ENCODE results near the gene MYT1. TPM values are rescaled to one million over a fixed set of nuclear protein-coding genes. Genes with fewer than 3 reads are reported as not detected.

The MYT1 gene
- total and polyA plus RNA-seq, 5 experiments from 2014 or later, result not detected

- DNase-seq (no peak), ATAC-seq (no peak)
- POLR2A ChIA-PET, result no interaction called here
- Mint-ChIP-seq H3K9me3 (no peaks in the 10 kb centered on the region), H3K4me3 (no peak overlapping the region), H3K27me3 (peaks cover 0 to 11% (median 1%) of the 10 kb centered on the region in 5 donors), H3K27ac (no peak overlapping the region), H3K36me3 (no peaks in the 10 kb centered on the region), H3K4me1 (peaks cover 0 to 5% (median under 1%) of the 10 kb centered on the region in 4 donors)
Measured at GRCh38 chr20:64151633-64152530, 12.4 kb upstream of the MYT1 start.

DNA sequence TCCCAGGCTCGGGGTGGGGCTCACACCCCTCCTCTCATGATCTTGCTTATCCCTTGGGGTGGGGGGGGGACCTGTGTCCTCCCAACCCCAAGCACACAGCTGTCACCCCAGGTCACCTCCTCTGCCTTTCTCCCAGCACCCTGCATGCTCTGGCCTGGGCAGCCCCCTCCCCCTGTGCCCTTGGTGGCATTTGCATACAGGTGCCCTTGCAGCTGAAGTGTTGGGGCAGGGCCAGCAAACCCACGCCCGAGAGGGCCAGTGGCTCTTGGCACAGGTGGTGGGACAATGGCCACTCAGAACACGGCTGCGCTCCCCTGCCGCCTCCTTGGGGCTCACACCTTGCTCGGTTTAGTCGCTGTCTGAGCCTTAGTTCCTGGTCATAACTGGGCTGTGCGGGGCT is 11.3 kb upstream of the MYT1 start:
- no peak overlapping the region for H3K27ac Mint-ChIP-seq
- ATAC-seq, result no peak
- H3K27me3 Mint-ChIP-seq, result peaks cover 0 to 7% (median 1%) of the 10 kb centered on the region in 5 donors

GRCh38 chr20:64153410-64153809 is 10.8 kb upstream of the MYT1 start:
- peak overlapping the region in 1 of 10 donors; percentile 12 for H3K27ac Mint-ChIP-seq

More for the DNA sequence above, 11.3 kb upstream of the MYT1 start:
- peaks cover 0 to 5% (median under 1%) of the 10 kb centered on the region in 4 donors for H3K4me1 Mint-ChIP-seq
- DNase-seq, result no peak
- no peaks in the 10 kb centered on the region for H3K36me3 Mint-ChIP-seq
- POLR2A ChIA-PET, result no interaction called here
- no peaks in the 10 kb centered on the region for H3K9me3 Mint-ChIP-seq
- H3K4me3 Mint-ChIP-seq, result no peak overlapping the region

GRCh38 chr20:64153861-64154589 is 10.2 kb upstream of the MYT1 start:
- Mint-ChIP-seq H3K27ac (no peak overlapping the region), H3K9me3 (no peaks in the 10 kb centered on the region), H3K27me3 (peaks cover 1 to 7% (median 4%) of the 10 kb centered on the region in 5 donors), H3K4me3 (peak overlapping the region in 1 of 10 donors; percentile 21), H3K4me1 (peaks cover 0 to 8% (median under 1%) of the 10 kb centered on the region in 4 donors), H3K36me3 (no peaks in the 10 kb centered on the region)
- POLR2A ChIA-PET, result no interaction called here
- DNase-seq (no peak), ATAC-seq (no peak)

More at GRCh38 chr20:64153410-64153809, 10.8 kb upstream of the MYT1 start:
- Mint-ChIP-seq H3K27me3 (peaks cover 0 to 4% (median 1%) of the 10 kb centered on the region in 5 donors), H3K4me3 (peak overlapping the region in 1 of 10 donors; percentile 21), H3K9me3 (no peaks in the 10 kb centered on the region), H3K4me1 (peaks cover 0 to 5% (median under 1%) of the 10 kb centered on the region in 4 donors), H3K36me3 (no peaks in the 10 kb centered on the region)
- ATAC-seq (no peak), DNase-seq (no peak)
- POLR2A ChIA-PET, result no interaction called here

DNA sequence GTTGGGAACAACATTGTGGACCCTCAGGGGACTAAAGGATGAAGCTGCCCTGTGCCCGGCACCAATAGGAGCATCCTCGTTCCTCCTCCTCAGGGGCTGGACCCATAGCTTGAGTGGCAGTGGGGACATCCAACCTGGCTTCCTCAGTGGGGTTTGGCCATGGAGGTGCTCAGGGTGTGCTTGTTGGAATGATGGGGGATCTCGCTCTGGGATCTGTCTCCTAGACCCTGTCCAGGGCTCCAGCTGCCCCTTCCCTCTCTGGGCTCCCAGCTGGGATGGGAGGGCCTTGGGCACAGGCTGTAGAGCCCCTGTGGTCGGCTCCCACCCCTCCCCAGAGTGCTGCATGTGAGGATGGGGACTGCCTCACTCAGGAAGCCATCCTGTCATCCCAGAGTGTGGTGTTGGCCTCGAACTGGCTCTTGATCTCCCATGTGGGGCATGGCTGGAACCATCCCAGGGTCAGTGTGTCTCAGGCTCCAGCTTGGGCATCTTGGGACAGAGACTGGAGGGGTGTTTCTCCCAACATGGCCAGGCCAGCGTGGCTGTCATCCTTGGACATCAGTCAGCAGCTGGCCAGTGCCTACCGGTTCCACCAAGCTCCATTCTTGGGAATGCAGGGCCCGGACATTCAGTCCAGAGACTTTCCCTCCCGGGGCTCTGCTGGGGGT is 9.5 kb upstream of the MYT1 start:
- H3K27ac Mint-ChIP-seq, result no peak overlapping the region
- H3K27me3 Mint-ChIP-seq, result peaks cover 1 to 14% (median 11%) of the 10 kb centered on the region in 5 donors
- ATAC-seq (no peak), DNase-seq (no peak)
- H3K4me1 Mint-ChIP-seq, result peaks cover 0 to 10% (median under 1%) of the 10 kb centered on the region in 4 donors
- POLR2A ChIA-PET, result no interaction called here
- no peaks in the 10 kb centered on the region for H3K36me3 Mint-ChIP-seq
- H3K4me3 Mint-ChIP-seq, result no peak overlapping the region
- no peaks in the 10 kb centered on the region for H3K9me3 Mint-ChIP-seq

- Mint-ChIP-seq H3K4me1 (peaks cover 0 to 10% (median under 1%) of the 10 kb centered on the region in 4 donors), H3K4me3 (no peak overlapping the region), H3K27me3 (peaks cover 4 to 21% (median 11%) of the 10 kb centered on the region in 5 donors), H3K36me3 (no peaks in the 10 kb centered on the region), H3K9me3 (no peaks in the 10 kb centered on the region), H3K27ac (peak overlapping the region in 2 of 10 donors; percentile 33 to 75)
- no peak for DNase-seq
- ATAC-seq, result no peak
- POLR2A ChIA-PET, result no interaction called here
Measured at GRCh38 chr20:64155258-64156135, 8.8 kb upstream of the MYT1 start.

GRCh38 chr20:64156136-64156885 is 7.9 kb upstream of the MYT1 start:
- Mint-ChIP-seq H3K27me3 (peaks cover 5 to 29% (median 11%) of the 10 kb centered on the region in 5 donors), H3K9me3 (no peaks in the 10 kb centered on the region), H3K4me3 (no peak overlapping the region), H3K27ac (no peak overlapping the region), H3K4me1 (peaks cover 0 to 10% (median 0%) of the 10 kb centered on the region in 4 donors), H3K36me3 (no peaks in the 10 kb centered on the region)
- POLR2A ChIA-PET, result no interaction called here
- ATAC-seq (no peak), DNase-seq (no peak)

- POLR2A ChIA-PET, result no interaction called here
- Mint-ChIP-seq H3K27me3 (peaks cover 12 to 37% (median 20%) of the 10 kb centered on the region in 5 donors), H3K27ac (no peak overlapping the region), H3K36me3 (no peaks in the 10 kb centered on the region), H3K4me3 (no peak overlapping the region), H3K9me3 (peaks cover 0 to 3% (median 0%) of the 10 kb centered on the region in 9 donors), H3K4me1 (peaks cover 0 to 13% (median 0%) of the 10 kb centered on the region in 4 donors)
- ATAC-seq (no peak), DNase-seq (no peak)
Measured at GRCh38 chr20:64156886-64157875, 7.1 kb upstream of the MYT1 start.

DNA sequence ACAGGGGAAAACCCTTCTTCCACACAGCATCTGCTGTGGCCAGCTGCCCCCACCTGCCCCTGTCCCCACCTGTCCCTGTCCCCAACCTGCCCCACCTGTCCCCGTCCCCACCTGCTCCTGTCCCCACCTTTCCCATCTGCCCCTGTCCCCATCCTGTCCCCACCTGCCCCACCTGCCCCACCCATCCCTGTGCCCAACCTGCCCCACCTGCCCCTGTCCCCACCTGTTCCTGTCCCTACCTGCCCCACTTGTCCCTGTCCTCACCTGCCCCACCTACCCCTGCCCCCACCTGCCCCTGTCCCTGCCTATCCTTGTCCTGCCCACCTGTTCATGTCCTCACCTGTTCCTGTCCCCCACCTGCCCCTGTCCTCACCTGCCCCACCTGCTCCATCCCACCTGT is 6.4 kb upstream of the MYT1 start:
- Mint-ChIP-seq H3K36me3 (no peaks in the 10 kb centered on the region), H3K9me3 (peaks cover 0 to 3% (median 0%) of the 10 kb centered on the region in 9 donors), H3K4me3 (no peak overlapping the region), H3K27me3 (peaks cover 14 to 43% (median 21%) of the 10 kb centered on the region in 5 donors), H3K27ac (no peak overlapping the region), H3K4me1 (peaks cover 0 to 13% (median 0%) of the 10 kb centered on the region in 4 donors)
- DNase-seq, result no peak
- POLR2A ChIA-PET, result no interaction called here
- ATAC-seq, result no peak

DNA sequence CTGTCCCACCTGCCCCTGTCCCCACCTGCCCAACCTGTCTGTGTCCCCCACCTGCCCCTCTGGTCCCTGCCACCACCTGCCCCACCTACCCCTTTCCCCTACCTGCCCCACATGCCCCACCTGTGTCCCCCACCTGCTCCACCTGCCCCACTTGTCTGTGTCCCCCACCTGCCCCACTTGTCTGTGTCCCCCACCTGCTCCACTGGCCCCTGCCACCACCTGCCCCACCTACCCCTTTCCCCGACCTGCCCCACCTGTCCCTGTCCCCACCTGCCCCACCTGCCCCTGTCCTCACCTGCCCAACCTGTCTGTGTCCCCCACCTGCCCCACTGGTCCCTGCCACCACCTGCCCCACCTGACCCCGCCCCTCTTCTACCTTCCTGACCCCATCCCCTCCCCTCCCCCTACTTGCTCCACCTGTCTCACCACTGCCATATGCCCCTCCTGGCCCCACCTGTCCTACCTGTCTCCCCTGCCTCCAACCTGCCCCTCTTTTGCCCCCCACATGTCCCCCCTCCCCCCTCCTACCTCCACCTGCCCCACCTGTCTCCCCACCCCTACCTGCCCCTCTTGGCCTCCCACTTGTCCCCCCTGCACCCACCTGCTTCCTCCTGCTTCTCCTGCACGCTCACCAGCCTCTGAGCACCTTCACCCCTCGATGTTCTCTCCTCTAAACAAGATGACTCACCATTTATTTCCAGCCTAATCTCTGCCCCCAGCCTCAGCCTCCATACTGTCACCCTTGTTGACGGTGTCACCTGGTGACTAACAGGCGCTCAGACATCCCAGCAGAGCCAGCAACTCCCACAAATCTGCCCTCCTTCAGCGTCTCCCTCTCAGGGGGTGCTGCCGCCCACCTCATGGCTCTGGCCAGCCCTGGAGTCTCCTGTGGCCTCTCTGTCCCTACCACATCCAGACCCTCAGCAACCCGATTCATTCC is 5.6 kb upstream of the MYT1 start:
- Mint-ChIP-seq H3K9me3 (peaks cover 0 to 3% (median 0%) of the 10 kb centered on the region in 9 donors), H3K36me3 (no peaks in the 10 kb centered on the region), H3K27ac (no peak overlapping the region), H3K27me3 (peaks cover 20 to 48% (median 29%) of the 10 kb centered on the region in 5 donors), H3K4me3 (no peak overlapping the region), H3K4me1 (peaks cover 0 to 9% (median 0%) of the 10 kb centered on the region in 4 donors)
- no peak for ATAC-seq
- POLR2A ChIA-PET, result no interaction called here
- DNase-seq, result no peak

Measured in naive thymus-derived CD8-positive, alpha-beta T cell (primary cell).